Measurements from ENCODE around the gene VANGL1.

The VANGL1 gene

DNA sequence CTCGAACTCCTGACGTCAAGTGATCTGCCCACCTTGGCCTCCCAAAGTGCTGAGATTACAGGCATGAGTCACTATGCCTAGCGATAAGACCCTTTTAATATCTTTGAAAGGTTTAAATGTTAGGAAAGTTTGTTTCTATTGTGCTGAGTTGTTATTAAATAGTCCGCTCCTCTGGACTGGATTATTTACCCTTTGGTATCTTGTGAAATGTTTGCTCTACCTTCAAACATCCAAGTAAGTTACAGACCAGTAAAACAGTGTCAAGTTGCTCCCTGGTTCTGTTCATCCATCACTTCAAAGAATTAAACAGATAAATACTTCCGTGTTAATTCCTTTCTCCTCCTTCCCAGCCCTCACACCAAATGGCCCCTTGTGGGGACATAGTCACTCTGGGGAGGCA is 82.0 kb downstream of the VANGL1 start:
- H3K4me3 ChIP-seq (ENCODE audit: low read depth, low read length), result no peak overlapping the region
- H3K4me1 ChIP-seq, result peaks cover under 1% of the 10 kb centered on the region; the same call in 1 of the 2 replicates
- no peaks in the 10 kb centered on the region for H3K36me3 ChIP-seq
- no peaks in the 10 kb centered on the region for H3K27me3 ChIP-seq
- DNase-seq, result no peak
- TF ChIP-seq, protein P1, sequence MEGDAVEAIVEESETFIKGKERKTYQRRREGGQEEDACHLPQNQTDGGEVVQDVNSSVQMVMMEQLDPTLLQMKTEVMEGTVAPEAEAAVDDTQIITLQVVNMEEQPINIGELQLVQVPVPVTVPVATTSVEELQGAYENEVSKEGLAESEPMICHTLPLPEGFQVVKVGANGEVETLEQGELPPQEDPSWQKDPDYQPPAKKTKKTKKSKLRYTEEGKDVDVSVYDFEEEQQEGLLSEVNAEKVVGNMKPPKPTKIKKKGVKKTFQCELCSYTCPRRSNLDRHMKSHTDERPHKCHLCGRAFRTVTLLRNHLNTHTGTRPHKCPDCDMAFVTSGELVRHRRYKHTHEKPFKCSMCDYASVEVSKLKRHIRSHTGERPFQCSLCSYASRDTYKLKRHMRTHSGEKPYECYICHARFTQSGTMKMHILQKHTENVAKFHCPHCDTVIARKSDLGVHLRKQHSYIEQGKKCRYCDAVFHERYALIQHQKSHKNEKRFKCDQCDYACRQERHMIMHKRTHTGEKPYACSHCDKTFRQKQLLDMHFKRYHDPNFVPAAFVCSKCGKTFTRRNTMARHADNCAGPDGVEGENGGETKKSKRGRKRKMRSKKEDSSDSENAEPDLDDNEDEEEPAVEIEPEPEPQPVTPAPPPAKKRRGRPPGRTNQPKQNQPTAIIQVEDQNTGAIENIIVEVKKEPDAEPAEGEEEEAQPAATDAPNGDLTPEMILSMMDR (IDR thresholded peaks at IDR 0.05; ENCODE audit: low read depth, low read length), result no peak
- H3K9me3 ChIP-seq, result no peaks in the 10 kb centered on the region

DNA sequence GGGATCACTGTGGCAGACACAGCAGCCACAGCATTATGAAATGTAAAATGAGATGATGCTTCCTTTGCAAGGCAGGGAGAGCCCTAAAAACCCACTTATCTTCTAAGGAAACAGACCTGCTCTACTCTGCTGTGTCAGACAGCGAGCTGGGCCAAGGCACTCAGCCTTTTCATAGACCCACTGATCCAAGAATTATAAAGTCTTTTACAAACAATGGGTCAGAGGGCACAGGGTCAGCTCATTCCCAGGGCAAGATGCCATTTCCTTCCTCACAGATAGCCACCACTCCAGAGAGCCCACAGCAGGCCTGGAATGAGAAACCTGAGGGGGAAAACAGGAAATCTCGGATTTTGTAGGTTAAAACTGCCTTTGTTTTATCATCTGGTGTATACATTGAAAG is 83.8 kb downstream of the VANGL1 start:
- Histone ChIP-seq H3K9me3 (no peaks in the 10 kb centered on the region), H3K36me3 (no peaks in the 10 kb centered on the region), H3K4me3 (ENCODE audit: low read depth, low read length) (no peak overlapping the region), H3K4me1 (no peaks in the 10 kb centered on the region), H3K27me3 (no peaks in the 10 kb centered on the region)
- TF ChIP-seq, protein P1 (IDR thresholded peaks at IDR 0.05; ENCODE audit: low read depth, low read length), result no peak
- no peak for DNase-seq

DNA sequence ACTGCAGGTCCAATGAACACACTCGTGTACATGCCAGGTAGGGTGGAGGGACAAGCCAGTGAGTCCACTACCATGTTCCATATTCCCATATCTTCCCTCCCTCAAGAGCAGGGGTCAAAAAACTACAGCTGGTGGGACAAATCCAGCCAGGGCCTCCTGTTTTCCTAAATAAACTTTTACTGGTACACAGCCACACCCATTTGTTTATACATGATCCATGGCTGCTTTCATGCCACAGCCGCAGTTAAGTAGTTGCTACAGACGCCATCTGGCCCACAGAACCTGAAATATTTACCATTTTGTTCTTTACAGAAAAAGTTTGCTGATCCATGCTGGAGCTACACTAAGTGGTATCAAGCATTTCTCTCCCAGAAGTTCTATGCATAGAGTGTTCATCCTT is 84.4 kb downstream of the VANGL1 start:
- Histone ChIP-seq H3K4me3 (ENCODE audit: low read depth, low read length) (no peak overlapping the region), H3K36me3 (no peaks in the 10 kb centered on the region), H3K9me3 (no peaks in the 10 kb centered on the region), H3K4me1 (no peaks in the 10 kb centered on the region), H3K27me3 (no peaks in the 10 kb centered on the region)
- DNase-seq, result no peak
- TF ChIP-seq, protein P1 (IDR thresholded peaks at IDR 0.05; ENCODE audit: low read depth, low read length), result no peak

GRCh38 chr1:115726570-115726969 is 84.8 kb downstream of the VANGL1 start:
- Histone ChIP-seq H3K36me3 (no peaks in the 10 kb centered on the region), H3K9me3 (no peaks in the 10 kb centered on the region), H3K4me3 (ENCODE audit: low read depth, low read length) (no peak overlapping the region), H3K27me3 (no peaks in the 10 kb centered on the region), H3K4me1 (no peaks in the 10 kb centered on the region)
- DNase-seq, result no peak
- TF ChIP-seq, protein P1 (IDR thresholded peaks at IDR 0.05; ENCODE audit: low read depth, low read length), result no peak

DNA sequence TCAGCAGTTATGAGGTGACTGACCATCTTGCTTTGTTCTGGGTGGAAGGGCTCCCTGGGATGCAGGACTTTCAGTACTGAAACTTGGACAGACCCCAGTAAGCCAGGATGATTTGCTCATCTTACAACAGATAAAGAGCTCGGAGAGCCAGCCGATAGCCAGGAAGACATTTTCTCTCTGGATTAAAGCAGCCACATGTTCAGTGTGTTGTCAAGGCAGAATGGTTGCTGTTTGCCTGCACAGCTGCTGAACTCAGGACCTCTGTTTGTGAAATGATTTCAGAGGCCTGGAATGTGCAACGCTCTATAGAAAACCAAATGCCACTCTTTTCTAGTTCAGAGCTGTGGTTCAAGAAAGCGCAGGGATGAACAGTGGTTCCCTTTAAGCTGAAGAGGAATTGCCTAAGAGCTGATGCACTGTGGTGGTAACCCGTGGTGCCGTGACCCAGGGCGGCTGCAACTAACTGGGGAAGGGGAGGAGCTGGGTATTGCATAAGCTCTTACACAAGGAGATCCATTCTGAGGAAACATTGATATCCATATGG is 86.0 kb downstream of the VANGL1 start:
- TF ChIP-seq, protein P1 (IDR thresholded peaks at IDR 0.05; ENCODE audit: low read depth, low read length), result no peak
- H3K4me3 ChIP-seq (ENCODE audit: low read depth, low read length), result no peak overlapping the region
- H3K9me3 ChIP-seq, result no peaks in the 10 kb centered on the region
- H3K4me1 ChIP-seq, result no peaks in the 10 kb centered on the region
- no peaks in the 10 kb centered on the region for H3K36me3 ChIP-seq
- no peak for DNase-seq
- no peaks in the 10 kb centered on the region for H3K27me3 ChIP-seq

DNA sequence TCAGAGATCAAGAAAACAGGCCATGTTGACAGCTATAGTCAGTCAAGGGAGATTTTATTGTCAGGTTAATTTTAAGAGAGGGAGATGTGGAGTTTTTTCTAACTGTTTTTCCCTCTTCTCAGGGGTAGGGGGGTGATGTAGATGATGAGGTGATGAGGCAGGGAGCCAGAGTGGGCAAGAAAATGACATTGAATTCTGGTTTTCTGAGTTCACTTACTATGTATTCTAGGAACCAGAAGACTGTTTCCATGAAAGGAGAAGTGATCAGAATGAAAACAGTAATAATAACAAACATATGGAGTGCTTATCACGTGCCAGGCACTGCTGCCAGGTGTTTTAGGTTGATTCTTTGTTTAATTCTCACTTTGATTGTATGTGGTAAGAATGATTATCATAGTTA is 86.6 kb downstream of the VANGL1 start:
- no peak for DNase-seq
- Histone ChIP-seq H3K4me3 (ENCODE audit: low read depth, low read length) (no peak overlapping the region), H3K36me3 (no peaks in the 10 kb centered on the region), H3K27me3 (no peaks in the 10 kb centered on the region), H3K4me1 (no peaks in the 10 kb centered on the region), H3K9me3 (no peaks in the 10 kb centered on the region)
- TF ChIP-seq, protein P1 (IDR thresholded peaks at IDR 0.05; ENCODE audit: low read depth, low read length), result no peak
